Tibial artery (tissue), 4 donors: ENCODE measurements around the gene RBM4B.

Experiments
- DNase-seq, 2 donors: peaks; one replicate each; pipeline ENCODE4 v3.0.0-alpha.2; 2019
- H3K27ac ChIP-seq, 2 donors: fragments of 200-600 bp; sonication (generic) in 1 of 2; 1 replicate in 1 of 2; 2 replicates in 1 of 2; pipeline ENCODE4 v1.5.1; 2018 to 2019; ENCODE audit warnings: mild to moderate bottlenecking in 1 of 2
- H3K27me3 ChIP-seq, 2 donors: fragments of 200-600 bp; sonication (generic) in 1 of 2; one replicate each; pipeline versions ENCODE4 v1.5.1 to v1.6.0; 2016 to 2019
- H3K36me3 ChIP-seq, 3 donors: fragments of 200-600 bp; sonication (generic) in 2 of 3; one replicate each; pipeline ENCODE4 v1.5.1; 2016 to 2019; ENCODE audit warnings: mild to moderate bottlenecking in 2 of 3
- H3K4me1 ChIP-seq, 4 donors: fragments of 200-600 bp; sonication (generic) in 2 of 4; 1 replicate in 3 of 4; 2 replicates in 1 of 4; pipeline ENCODE4 v1.5.1; 2016 to 2019
- H3K4me3 ChIP-seq, 2 donors: fragments of 200-600 bp; sonication (generic) in 1 of 2; 1 replicate in 1 of 2; 2 replicates in 1 of 2; pipeline ENCODE4 v1.5.1; 2018 to 2019; ENCODE audit warnings: mild to moderate bottlenecking in 2 of 2
- H3K9me3 ChIP-seq, 3 donors: fragments of 200-600 bp; sonication (generic) in 1 of 3; one replicate each; pipeline ENCODE4 v1.5.1; 2016 to 2019
- intact Hi-C: fragments of 100-400 bp; cut with DNase I; formaldehyde crosslinking; loops from one replicate; pipeline ENCODE4 v1.15.0; 2023; ENCODE audit warnings: low total_unique reads
- TF ChIP-seq, protein P1 (sequence below), 2 experiments: fragments of 200-600 bp in 1 of 2; fragments of 450-650 bp in 1 of 2; IDR thresholded peaks; one replicate each; pipeline ENCODE4 v1.5.1; 2017 to 2019; ENCODE audit warnings: antibody characterized with exemption in 2 of 2, mild to moderate bottlenecking in 1 of 2, moderate library complexity in 1 of 2

The RBM4B gene

DNA sequence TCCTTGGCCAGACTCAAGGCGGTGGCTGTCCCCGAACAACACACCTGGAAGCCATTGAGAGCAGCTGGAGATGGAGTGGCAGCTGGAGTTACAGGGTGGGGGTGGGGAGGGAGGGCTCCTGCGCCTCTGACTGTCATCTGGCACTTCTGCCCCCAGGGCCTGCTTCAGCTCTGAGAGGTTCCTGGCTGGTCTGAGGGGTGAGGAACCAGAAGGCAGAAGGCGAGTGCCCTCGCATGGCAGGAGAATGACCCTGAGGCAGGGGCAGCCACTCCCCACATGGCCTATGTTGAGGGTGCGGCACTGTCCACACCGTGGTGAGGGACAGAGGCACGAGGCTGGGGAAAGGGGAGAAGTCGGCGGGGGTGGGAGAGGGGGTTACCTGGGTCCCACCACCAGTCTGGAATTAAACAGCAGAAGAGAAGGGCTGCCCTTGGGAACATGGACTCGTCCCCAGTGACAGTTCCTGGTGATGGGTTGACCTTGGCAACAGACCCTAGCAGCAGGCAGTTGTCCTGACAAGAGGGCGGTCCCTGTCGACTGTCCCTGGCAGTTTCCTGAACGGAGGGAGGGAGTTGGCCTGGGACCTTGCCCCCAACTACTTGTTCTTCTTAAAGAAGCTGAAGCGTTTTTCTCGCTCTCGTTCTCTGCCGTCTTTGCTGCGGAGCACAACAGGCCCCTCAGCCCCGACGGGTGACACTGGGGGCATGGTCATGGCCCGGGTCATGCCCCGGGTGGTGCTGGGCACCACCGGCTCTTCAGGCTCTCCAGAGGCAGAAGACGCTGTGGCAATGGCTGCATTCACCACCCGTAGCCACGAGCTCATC, 7.8 kb upstream of the RBM4B start:
- peak in 1 of 2 donors; percentile 43 for DNase-seq
- Histone ChIP-seq H3K27me3 (peaks cover 0 to 17% of the 10 kb centered on the region in 2 donors), H3K9me3 (no peaks in the 10 kb centered on the region), H3K4me3 (no peak overlapping the region), H3K36me3 (peaks cover 0 to 35% (median 0%) of the 10 kb centered on the region in 3 donors), H3K4me1 (no peaks in the 10 kb centered on the region), H3K27ac (no peak overlapping the region)
- TF ChIP-seq, protein P1, sequence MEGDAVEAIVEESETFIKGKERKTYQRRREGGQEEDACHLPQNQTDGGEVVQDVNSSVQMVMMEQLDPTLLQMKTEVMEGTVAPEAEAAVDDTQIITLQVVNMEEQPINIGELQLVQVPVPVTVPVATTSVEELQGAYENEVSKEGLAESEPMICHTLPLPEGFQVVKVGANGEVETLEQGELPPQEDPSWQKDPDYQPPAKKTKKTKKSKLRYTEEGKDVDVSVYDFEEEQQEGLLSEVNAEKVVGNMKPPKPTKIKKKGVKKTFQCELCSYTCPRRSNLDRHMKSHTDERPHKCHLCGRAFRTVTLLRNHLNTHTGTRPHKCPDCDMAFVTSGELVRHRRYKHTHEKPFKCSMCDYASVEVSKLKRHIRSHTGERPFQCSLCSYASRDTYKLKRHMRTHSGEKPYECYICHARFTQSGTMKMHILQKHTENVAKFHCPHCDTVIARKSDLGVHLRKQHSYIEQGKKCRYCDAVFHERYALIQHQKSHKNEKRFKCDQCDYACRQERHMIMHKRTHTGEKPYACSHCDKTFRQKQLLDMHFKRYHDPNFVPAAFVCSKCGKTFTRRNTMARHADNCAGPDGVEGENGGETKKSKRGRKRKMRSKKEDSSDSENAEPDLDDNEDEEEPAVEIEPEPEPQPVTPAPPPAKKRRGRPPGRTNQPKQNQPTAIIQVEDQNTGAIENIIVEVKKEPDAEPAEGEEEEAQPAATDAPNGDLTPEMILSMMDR (IDR thresholded peaks at IDR 0.05), result no peak
- intact Hi-C loops, result no loop called here

DNA sequence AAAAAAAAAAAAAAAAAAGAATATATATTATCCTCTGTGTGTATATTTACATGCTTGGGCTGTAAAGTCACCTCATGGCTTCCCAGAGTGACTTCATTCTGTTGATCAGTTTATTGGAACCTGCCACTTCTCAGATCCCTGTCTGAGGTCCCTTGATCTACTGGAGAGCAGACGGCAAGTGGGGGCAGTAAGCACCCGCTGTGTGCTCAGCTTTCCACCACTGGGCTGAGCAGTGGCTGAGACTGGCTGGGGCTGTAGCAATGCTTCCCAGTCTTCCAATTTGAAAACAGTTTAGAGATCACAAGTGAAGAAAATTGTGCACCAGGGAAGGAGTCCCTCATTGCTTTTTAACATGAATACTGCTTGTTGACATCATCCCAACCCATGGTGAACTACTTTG, 6.9 kb upstream of the RBM4B start:
- no peak overlapping the region for H3K27ac ChIP-seq
- H3K4me1 ChIP-seq, result no peaks in the 10 kb centered on the region
- no peak for DNase-seq
- peaks cover 0 to 17% of the 10 kb centered on the region in 2 donors for H3K27me3 ChIP-seq
- no peaks in the 10 kb centered on the region for H3K9me3 ChIP-seq
- intact Hi-C loops, result no loop called here
- no peak overlapping the region for H3K4me3 ChIP-seq
- TF ChIP-seq, protein P1 (IDR thresholded peaks at IDR 0.05), result no peak
- peaks cover 0 to 26% (median 0%) of the 10 kb centered on the region in 3 donors for H3K36me3 ChIP-seq

DNA sequence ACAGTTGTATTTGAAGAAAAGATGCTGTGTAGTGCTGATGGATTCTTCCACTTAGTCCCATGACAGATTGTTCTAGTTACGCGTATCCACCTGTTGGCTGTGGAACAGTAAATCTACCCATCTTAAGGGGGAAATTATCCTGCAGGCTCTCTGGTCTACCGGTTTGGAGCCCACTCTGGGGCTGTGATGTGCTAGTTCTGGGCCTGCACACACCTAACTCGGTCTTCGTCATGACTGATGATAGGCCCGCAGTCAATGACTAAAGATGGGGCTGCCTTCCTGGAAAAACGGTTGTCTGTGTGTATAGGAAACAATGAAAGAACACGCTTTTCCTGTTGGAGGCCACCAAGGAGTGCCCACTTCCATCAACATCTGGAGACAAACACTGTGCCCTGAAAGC, 6.2 kb upstream of the RBM4B start:
- Histone ChIP-seq H3K4me1 (peaks cover 0 to under 1% (median 0%) of the 10 kb centered on the region in 4 donors), H3K36me3 (peaks cover 0 to 25% (median 0%) of the 10 kb centered on the region in 3 donors), H3K4me3 (no peak overlapping the region), H3K27ac (no peak overlapping the region), H3K9me3 (no peaks in the 10 kb centered on the region), H3K27me3 (peaks cover 0 to 16% of the 10 kb centered on the region in 2 donors)
- DNase-seq, result peak in 1 of 2 donors; percentile 7
- TF ChIP-seq, protein P1 (IDR thresholded peaks at IDR 0.05), result no peak
- intact Hi-C loops, result no loop called here

DNA sequence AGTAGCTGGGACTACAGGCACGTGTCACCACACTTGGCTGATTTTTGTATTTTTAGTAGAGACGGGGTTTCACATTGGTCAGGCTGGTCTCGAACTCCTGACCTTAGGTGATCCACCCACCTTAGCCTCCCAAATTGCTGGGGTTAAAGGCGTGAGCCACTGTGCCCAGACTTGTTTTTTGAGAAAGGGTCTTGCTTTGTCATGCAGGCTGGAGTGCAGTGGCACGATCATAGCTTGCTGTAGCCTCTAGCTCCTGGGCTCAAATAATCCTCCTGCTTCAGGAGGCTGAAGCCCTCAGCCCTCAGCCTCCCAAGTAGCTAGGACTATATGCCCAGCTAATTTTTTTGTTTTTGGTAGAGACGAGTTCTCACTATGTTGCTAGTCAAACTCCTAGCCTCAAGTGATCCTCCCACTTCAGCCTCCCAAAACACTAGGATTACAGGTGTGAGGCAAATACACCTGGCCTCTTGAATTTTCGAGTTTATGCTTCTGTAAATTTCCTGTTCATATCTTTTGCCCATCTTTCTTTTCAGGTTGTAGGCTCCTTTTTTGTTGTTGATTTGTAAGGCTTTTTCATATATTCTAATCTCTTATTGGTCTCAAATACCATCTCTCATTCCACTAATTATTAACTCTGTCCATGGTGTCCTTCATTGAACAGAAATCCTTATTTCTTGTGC, 3.4 kb upstream of the RBM4B start:
- TF ChIP-seq, protein P1 (IDR thresholded peaks at IDR 0.05), result no peak
- no peaks in the 10 kb centered on the region for H3K27me3 ChIP-seq
- no peak overlapping the region for H3K4me3 ChIP-seq
- intact Hi-C loops, result loop anchor here (2.0 kb wide), 1 partner anchor 102 kb away; no protein-coding TSS in a partner anchor
- H3K36me3 ChIP-seq, result peaks cover 0 to 3% (median 0%) of the 10 kb centered on the region in 3 donors
- peak in 1 of 2 donors; percentile 20 for DNase-seq
- H3K27ac ChIP-seq, result no peak overlapping the region
- peaks cover 0 to 19% (median 7%) of the 10 kb centered on the region in 4 donors for H3K4me1 ChIP-seq
- no peaks in the 10 kb centered on the region for H3K9me3 ChIP-seq

DNA sequence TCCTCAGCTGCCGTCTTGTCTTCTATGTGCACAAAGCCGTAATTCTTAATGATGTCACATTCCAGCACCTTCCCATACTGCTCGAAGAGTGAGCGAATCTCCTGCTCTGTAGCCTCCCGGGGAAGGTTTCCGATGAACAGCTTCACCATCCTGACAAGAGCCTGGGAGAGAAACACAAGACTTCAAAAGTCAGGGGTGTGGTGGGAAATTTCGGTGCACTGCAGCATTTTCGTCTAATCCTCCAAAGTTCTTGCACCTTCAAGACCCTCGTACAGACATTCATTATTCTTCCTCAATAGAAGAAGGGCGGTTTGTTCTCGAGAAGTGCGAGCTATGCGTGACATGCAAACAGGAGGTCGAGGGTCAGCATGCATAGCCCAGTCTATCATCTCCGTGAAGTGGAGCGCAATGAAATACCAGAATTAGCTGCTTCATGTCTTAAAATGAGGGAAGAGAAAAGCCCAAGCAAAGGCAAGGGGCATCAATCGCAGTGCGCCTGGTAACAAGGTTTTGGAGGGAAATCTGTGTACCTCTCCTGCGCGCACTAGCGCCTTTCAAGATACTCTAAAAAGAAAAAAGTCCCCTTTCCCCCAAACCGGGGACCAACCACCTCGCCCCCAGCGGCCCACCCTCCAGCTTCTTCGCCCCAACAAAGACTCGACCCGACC, 622 bp downstream of the RBM4B start:
- DNase-seq, result no peak
- H3K4me3 ChIP-seq, result peak overlapping the region; percentile 63 to 84
- TF ChIP-seq, protein P1 (IDR thresholded peaks at IDR 0.05), result no peak
- H3K9me3 ChIP-seq, result no peaks in the 10 kb centered on the region
- H3K36me3 ChIP-seq, result no peaks in the 10 kb centered on the region
- H3K27me3 ChIP-seq, result no peaks in the 10 kb centered on the region
- intact Hi-C loops, result loop anchor here (10.0 kb wide), 1 partner anchor 252 kb away; the partner anchor contains the start of gene NPAS4
- H3K27ac ChIP-seq, result peak overlapping the region; percentile 92 to 97
- peaks cover 0 to 38% (median 20%) of the 10 kb centered on the region in 4 donors for H3K4me1 ChIP-seq
